SK-N-SH treated with all-trans-retinoic acid at 6 μM for 48 hours (cell line): Measurements from ENCODE around the gene DNER.

Source experiments
- ATAC-seq: fragments of 200-7000 bp; cut with Tn5 transposase; 3 replicates; pipeline ENCODE4 v1.9.1; 2020; ENCODE audit warnings: mild to moderate bottlenecking, moderate library complexity
- ARNTL ChIP-seq: fragments of 450-650 bp; formaldehyde crosslinking; IDR thresholded peaks from 2 replicates; pipeline ENCODE4 v1.5.0; 2020; ENCODE audit warnings: low read depth, mild to moderate bottlenecking, moderate library complexity, borderline replicate concordance
- BACH2 ChIP-seq: fragments of 250-450 bp; sonication (Bioruptor Pico); IDR thresholded peaks from 2 replicates; pipeline ENCODE4 v1.9.0; 2021; ENCODE audit warnings: mild to moderate bottlenecking, borderline replicate concordance
- CREB5 ChIP-seq: fragments of 250-450 bp; sonication (Bioruptor Pico); IDR thresholded peaks from 2 replicates; pipeline ENCODE4 v1.5.1; 2020; ENCODE audit warnings: low read depth, mild to moderate bottlenecking, moderate library complexity
- CSDC2 ChIP-seq: fragments of 250-450 bp; sonication (Bioruptor Pico); IDR thresholded peaks from 2 replicates; pipeline ENCODE4 v1.5.0; 2020; ENCODE audit warnings: mild to moderate bottlenecking, moderate library complexity
- ESRRG ChIP-seq: fragments of 250-450 bp; sonication (Bioruptor Pico); IDR thresholded peaks from 2 replicates; pipeline ENCODE4 v1.6.1; 2021; ENCODE audit warnings: mild to moderate bottlenecking
- GLIS3 ChIP-seq: fragments of 250-450 bp; sonication (Bioruptor Pico); IDR thresholded peaks from 2 replicates; pipeline ENCODE4 v1.5.0; 2020; ENCODE audit warnings: mild to moderate bottlenecking, moderate library complexity
- ISL1 ChIP-seq: fragments of 250-450 bp; sonication (Bioruptor Pico); IDR thresholded peaks from 2 replicates; pipeline ENCODE4 v2.1.2; 2022; ENCODE audit warnings: mild to moderate bottlenecking, moderate library complexity
- OSR1 ChIP-seq: fragments of 250-450 bp; sonication (Bioruptor Pico); IDR thresholded peaks from 2 replicates; pipeline ENCODE4 v1.8.0; 2022; ENCODE audit warnings: moderate library complexity, mild to moderate bottlenecking, inconsistent platforms
- POU6F1 ChIP-seq: fragments of 250-450 bp; sonication (Bioruptor Pico); IDR thresholded peaks from 2 replicates; pipeline ENCODE4 v1.8.0; 2021; ENCODE audit warnings: low read depth, mild to moderate bottlenecking, moderate library complexity, borderline replicate concordance
- PPARA ChIP-seq: fragments of 250-450 bp; sonication (Bioruptor Pico); IDR thresholded peaks from 2 replicates; pipeline ENCODE4 v1.5.0; 2020; ENCODE audit warnings: mild to moderate bottlenecking, borderline replicate concordance
- RARB ChIP-seq: fragments of 250-450 bp; sonication (Bioruptor Pico); IDR thresholded peaks from 2 replicates; pipeline ENCODE4 v1.8.0; 2021; ENCODE audit warnings: mild to moderate bottlenecking, moderate library complexity
- SNAI2 ChIP-seq: fragments of 250-450 bp; sonication (Bioruptor Pico); IDR thresholded peaks from 2 replicates; pipeline ENCODE4 v1.5.0; 2020; ENCODE audit warnings: mild to moderate bottlenecking, moderate library complexity
- TCF4 ChIP-seq: fragments of 250-450 bp; sonication (Bioruptor Pico); IDR thresholded peaks from 2 replicates; pipeline ENCODE4 v1.8.0; 2021; ENCODE audit warnings: mild to moderate bottlenecking, moderate library complexity, borderline replicate concordance
- TOX ChIP-seq: fragments of 250-450 bp; sonication (Bioruptor Pico); IDR thresholded peaks from 2 replicates; pipeline ENCODE4 v1.8.0; 2021; ENCODE audit warnings: mild to moderate bottlenecking, moderate library complexity, borderline replicate concordance
- TSHZ2 ChIP-seq: fragments of 250-450 bp; sonication (Bioruptor Pico); IDR thresholded peaks from 2 replicates; pipeline ENCODE4 v1.5.0; 2020; ENCODE audit warnings: mild to moderate bottlenecking, moderate library complexity
- ZC3H10 ChIP-seq: fragments of 250-450 bp; sonication (Bioruptor Pico); IDR thresholded peaks from 2 replicates; pipeline ENCODE4 v1.5.1; 2021; ENCODE audit warnings: mild to moderate bottlenecking, moderate library complexity
- ZFP3 ChIP-seq: fragments of 250-450 bp; sonication (Bioruptor Pico); IDR thresholded peaks from 2 replicates; pipeline ENCODE4 v1.5.0; 2020; ENCODE audit warnings: mild to moderate bottlenecking, moderate library complexity
- ZFP30 ChIP-seq: fragments of 450-650 bp; formaldehyde crosslinking; IDR thresholded peaks from 2 replicates; pipeline ENCODE4 v1.5.0; 2022; ENCODE audit warnings: mild to moderate bottlenecking, moderate library complexity
- ZNF565 ChIP-seq: fragments of 450-650 bp; formaldehyde crosslinking; conservative IDR thresholded peaks from 2 replicates; pipeline ENCODE4 v1.5.0; 2020; ENCODE audit warnings: low read depth, mild to moderate bottlenecking, moderate library complexity
- ZNF70 ChIP-seq: fragments of 450-650 bp; formaldehyde crosslinking; IDR thresholded peaks from 2 replicates; pipeline ENCODE4 v1.5.0; 2020; ENCODE audit warnings: mild to moderate bottlenecking, moderate library complexity
- ZNF8 ChIP-seq: fragments of 450-650 bp; formaldehyde crosslinking; IDR thresholded peaks from 2 replicates; pipeline ENCODE4 v1.5.0; 2020; ENCODE audit warnings: mild to moderate bottlenecking, moderate library complexity
- TF ChIP-seq, protein P1 (sequence below): fragments of 250-450 bp; sonication (Bioruptor Pico); IDR thresholded peaks from 2 replicates; pipeline ENCODE4 v1.5.1; 2021; ENCODE audit warnings: mild to moderate bottlenecking, moderate library complexity
- TF ChIP-seq, protein P2 (sequence below): fragments of 250-450 bp; sonication (Bioruptor Pico); IDR thresholded peaks from 2 replicates; pipeline ENCODE4 v1.8.0; 2020; ENCODE audit warnings: mild to moderate bottlenecking, moderate library complexity, borderline replicate concordance

DNER gene

DNA sequence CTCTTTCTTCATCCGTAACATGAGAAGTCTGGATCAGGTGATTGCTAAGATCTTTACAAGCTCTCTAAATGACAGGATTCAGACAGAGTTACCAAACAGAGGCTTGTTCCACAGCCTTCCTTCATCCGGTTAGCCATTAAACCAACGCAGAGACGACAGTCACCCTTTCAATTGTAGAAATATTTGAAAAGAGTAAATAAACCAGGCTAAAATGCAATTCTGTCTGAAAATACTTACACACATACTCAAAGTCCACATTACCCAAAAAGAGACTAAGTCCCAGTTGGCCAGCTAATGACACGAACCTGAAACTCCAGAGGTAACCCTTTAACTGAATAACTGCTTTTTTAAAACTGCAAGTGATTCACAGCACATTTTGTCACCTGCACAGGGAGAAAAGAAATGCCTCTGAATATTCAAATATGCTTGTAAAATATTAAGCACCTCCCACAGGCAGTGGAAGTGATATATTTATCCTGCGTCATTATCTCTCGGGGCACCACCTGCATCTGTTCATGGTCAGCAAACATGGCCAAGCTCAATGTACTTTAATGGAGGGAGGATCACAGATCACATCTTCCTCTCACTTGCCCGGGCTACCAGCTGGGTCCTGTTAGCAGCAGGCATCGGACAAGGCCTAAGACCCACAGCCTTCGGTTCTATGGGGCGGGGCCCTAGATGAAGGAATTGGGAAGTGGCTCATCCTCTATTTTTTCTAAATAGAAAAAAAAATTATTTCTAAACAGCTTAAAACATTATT is 38.8 kb upstream of the DNER start:
- no peak for ATAC-seq
- TF ChIP-seq ARNTL (CRISPR knock-in tag): no peak
- TF ChIP-seq ZC3H10: no peak
- TF ChIP-seq RARB: no peak
- no peak for TF ChIP-seq CREB5 (CRISPR knock-in tag)
- TF ChIP-seq ESRRG: no peak
- no peak for TF ChIP-seq ZNF565 (CRISPR knock-in tag)
- TF ChIP-seq ISL1 (CRISPR knock-in tag): no peak
- TF ChIP-seq ZNF70 (CRISPR knock-in tag): no peak
- TF ChIP-seq SNAI2 (CRISPR knock-in tag): no peak
- no peak for TF ChIP-seq ZFP3
- TF ChIP-seq, protein P1, sequence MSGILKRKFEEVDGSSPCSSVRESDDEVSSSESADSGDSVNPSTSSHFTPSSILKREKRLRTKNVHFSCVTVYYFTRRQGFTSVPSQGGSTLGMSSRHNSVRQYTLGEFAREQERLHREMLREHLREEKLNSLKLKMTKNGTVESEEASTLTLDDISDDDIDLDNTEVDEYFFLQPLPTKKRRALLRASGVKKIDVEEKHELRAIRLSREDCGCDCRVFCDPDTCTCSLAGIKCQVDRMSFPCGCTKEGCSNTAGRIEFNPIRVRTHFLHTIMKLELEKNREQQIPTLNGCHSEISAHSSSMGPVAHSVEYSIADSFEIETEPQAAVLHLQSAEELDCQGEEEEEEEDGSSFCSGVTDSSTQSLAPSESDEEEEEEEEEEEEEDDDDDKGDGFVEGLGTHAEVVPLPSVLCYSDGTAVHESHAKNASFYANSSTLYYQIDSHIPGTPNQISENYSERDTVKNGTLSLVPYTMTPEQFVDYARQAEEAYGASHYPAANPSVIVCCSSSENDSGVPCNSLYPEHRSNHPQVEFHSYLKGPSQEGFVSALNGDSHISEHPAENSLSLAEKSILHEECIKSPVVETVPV (CRISPR knock-in tag): no peak
- no peak for TF ChIP-seq GLIS3 (CRISPR knock-in tag)
- TF ChIP-seq CSDC2: no peak
- TF ChIP-seq TOX (CRISPR knock-in tag): no peak
- TF ChIP-seq, protein P2, sequence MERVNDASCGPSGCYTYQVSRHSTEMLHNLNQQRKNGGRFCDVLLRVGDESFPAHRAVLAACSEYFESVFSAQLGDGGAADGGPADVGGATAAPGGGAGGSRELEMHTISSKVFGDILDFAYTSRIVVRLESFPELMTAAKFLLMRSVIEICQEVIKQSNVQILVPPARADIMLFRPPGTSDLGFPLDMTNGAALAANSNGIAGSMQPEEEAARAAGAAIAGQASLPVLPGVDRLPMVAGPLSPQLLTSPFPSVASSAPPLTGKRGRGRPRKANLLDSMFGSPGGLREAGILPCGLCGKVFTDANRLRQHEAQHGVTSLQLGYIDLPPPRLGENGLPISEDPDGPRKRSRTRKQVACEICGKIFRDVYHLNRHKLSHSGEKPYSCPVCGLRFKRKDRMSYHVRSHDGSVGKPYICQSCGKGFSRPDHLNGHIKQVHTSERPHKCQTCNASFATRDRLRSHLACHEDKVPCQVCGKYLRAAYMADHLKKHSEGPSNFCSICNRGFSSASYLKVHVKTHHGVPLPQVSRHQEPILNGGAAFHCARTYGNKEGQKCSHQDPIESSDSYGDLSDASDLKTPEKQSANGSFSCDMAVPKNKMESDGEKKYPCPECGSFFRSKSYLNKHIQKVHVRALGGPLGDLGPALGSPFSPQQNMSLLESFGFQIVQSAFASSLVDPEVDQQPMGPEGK (CRISPR knock-in tag): no peak

DNA sequence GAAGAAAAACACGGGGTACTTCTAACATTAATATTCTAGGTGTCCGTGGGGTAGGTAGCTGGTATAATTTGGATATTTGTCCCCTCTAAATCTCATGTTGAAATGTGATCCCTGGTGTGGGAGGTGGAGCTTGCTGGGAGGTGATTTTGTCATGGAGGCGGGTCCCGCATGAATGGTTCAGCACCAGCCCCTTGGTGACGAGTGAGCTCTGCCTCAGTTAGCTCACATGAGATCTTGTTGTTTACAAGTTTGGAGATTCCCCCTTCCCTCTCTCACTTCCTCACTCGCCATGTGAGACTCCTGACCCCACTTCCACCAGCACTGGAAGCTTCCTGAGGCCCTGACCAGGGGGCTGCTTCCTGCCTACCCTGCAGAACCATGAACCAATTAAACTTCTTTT is 35.4 kb upstream of the DNER start:
- no peak for ATAC-seq
- TF ChIP-seq TCF4 (CRISPR knock-in tag) (no peak), GLIS3 (CRISPR knock-in tag) (no peak), ZNF8 (CRISPR knock-in tag) (no peak), SNAI2 (CRISPR knock-in tag) (no peak), PPARA (CRISPR knock-in tag) (no peak), ZFP30 (CRISPR knock-in tag) (no peak)
- TF ChIP-seq, all 23 proteins: peak for 0

DNA sequence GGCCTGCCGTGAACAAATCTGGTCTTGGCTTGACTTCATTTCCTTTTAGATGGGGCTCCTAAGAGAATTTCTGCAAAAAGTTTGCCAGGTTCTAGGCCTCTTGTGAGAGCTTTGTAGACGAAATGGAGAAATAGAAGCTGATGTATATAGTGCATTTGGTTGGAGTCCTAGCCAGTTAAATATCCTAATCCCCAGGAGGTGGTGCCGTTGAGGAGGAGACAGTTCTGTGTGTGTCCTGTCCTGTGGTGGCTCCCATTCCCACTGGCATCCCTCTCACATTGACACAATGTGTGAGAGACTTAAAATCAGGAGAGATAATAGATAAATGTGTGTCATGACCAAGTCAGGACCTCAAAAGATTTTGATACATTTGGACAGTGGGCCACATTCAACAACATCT is 34.6 kb upstream of the DNER start:
- ATAC-seq: no peak

More for the DNA sequence above, 34.6 kb upstream of the DNER start:
- TF ChIP-seq ISL1 (CRISPR knock-in tag): no peak
- no peak for TF ChIP-seq SNAI2 (CRISPR knock-in tag)
- TF ChIP-seq TCF4 (CRISPR knock-in tag): no peak
- TF ChIP-seq TOX (CRISPR knock-in tag): no peak
- TF ChIP-seq RARB: no peak
- TF ChIP-seq, protein P2 (CRISPR knock-in tag): no peak
- TF ChIP-seq CREB5 (CRISPR knock-in tag): no peak
- no peak for TF ChIP-seq GLIS3 (CRISPR knock-in tag)
- no peak for TF ChIP-seq ZFP3
- no peak for TF ChIP-seq PPARA (CRISPR knock-in tag)
- no peak for TF ChIP-seq CSDC2
- no peak for TF ChIP-seq BACH2 (CRISPR knock-in tag)
- TF ChIP-seq OSR1 (CRISPR knock-in tag): no peak
- no peak for TF ChIP-seq TSHZ2
- TF ChIP-seq ZC3H10: no peak
- TF ChIP-seq ZNF565 (CRISPR knock-in tag): no peak
- TF ChIP-seq ZFP30 (CRISPR knock-in tag): no peak
- no peak for TF ChIP-seq ESRRG
- TF ChIP-seq POU6F1 (CRISPR knock-in tag): no peak
